ENCODE measurements around the gene TSPYL1.

The TSPYL1 gene

GRCh38 chr6:116253188-116253504 is 26.6 kb downstream of the TSPYL1 start:
- Histone ChIP-seq H3K9ac (ENCODE audit: low read depth in 1 of 2, low read length in 2 of 2) (peak overlapping the region; percentile 63 to 87), H3K27me3 (ENCODE audit: control insufficient read depth in 2 of 2, insufficient read depth in 2 of 2, low read length in 2 of 2) (no peaks in the 10 kb centered on the region), H3K4me1 (ENCODE audit: control insufficient read depth in 2 of 2, insufficient read depth in 2 of 2, low read length in 2 of 2) (peaks cover 19 to 25% of the 10 kb centered on the region in 2 donors), H3K9me3 (ENCODE audit: control insufficient read depth in 2 of 2, low read length in 2 of 2) (no peaks in the 10 kb centered on the region), H3K36me3 (ENCODE audit: control insufficient read depth in 2 of 2, insufficient read depth in 2 of 2, low read length in 2 of 2) (no peaks in the 10 kb centered on the region), H3K4me3 (ENCODE audit: low read length in 2 of 2) (peak overlapping the region; percentile 86 to 92), H3K27ac (ENCODE audit: low read depth in 2 of 2, low read length in 2 of 2) (peak overlapping the region in 1 of 2 donors; percentile 80)

DNA sequence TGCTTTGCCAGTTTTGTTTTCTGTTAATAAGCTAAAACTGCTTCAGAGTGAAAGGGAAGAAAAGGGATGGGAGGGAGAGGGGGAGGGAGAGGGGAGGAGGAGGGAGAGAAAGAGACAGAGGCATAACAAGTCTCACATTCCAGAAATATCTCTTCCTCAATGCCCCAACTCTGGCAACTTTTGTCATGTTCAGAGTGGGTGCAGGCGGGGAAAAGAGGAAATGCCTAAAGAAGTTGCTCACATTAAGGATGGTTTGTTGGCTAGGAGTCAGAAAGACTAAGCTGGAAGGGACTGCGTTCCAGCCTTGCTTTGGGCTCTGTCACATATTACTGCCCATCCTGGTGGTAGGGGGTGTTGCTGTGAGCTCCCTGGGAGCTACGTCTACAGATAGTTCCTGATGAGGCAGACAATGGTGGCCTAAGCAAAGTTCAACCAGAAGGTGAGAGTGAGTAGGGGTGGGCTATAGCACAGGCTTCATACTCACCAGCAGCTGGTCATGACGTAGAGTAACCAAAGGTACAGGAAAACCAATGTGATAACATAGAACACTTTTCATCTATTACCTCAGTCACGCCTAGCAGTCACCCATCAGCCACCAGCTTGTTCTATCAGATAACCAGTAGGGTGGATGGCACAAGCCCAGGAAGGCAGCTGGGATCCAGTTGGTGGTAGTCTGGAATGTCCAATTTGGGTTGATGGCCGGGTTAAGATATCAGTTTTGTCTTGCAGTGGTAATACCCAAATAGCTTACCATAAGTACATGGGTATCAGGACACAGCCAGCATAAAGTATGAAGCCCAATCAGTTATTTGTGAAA is 28.0 kb downstream of the TSPYL1 start:
- Histone ChIP-seq H3K9ac (ENCODE audit: low read depth in 1 of 2, low read length in 2 of 2) (no peak overlapping the region), H3K4me1 (ENCODE audit: control insufficient read depth in 2 of 2, insufficient read depth in 2 of 2, low read length in 2 of 2) (peaks cover 19 to 25% of the 10 kb centered on the region in 2 donors)

DNA sequence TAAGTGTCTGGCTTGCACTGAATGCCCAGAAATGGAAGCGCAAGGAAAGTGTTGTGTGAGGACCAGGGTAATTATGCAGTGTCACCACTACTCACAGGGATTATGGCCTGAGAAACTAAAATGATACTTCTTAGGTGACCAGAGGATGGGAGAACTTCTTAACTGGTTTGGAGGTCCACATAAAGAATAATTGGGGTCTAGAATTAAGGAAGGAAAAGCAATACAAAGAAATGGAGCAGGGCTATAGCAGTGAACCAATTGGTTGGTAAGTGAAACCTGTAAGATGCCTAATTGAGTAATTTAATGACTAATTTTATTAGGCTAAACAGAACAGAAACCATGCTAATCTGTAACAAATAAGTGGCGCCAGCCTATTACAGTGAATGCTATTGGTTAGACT is 31.2 kb downstream of the TSPYL1 start:
- no peak overlapping the region for H3K4me3 ChIP-seq (ENCODE audit: low read length in 2 of 2)
- no peak overlapping the region for H3K27ac ChIP-seq (ENCODE audit: low read depth in 2 of 2, low read length in 2 of 2)
- no peaks in the 10 kb centered on the region for H3K9me3 ChIP-seq (ENCODE audit: control insufficient read depth in 2 of 2, low read length in 2 of 2)
- no peaks in the 10 kb centered on the region for H3K27me3 ChIP-seq (ENCODE audit: control insufficient read depth in 2 of 2, insufficient read depth in 2 of 2, low read length in 2 of 2)
- H3K36me3 ChIP-seq (ENCODE audit: control insufficient read depth in 2 of 2, insufficient read depth in 2 of 2, low read length in 2 of 2) = peaks cover 0 to 3% of the 10 kb centered on the region in 2 donors
- no peak overlapping the region for H3K9ac ChIP-seq (ENCODE audit: low read depth in 1 of 2, low read length in 2 of 2)
- peaks cover 14 to 22% of the 10 kb centered on the region in 2 donors for H3K4me1 ChIP-seq (ENCODE audit: control insufficient read depth in 2 of 2, insufficient read depth in 2 of 2, low read length in 2 of 2)

More for the DNA sequence above, 28.0 kb downstream of the TSPYL1 start:
- Histone ChIP-seq H3K36me3 (ENCODE audit: control insufficient read depth in 2 of 2, insufficient read depth in 2 of 2, low read length in 2 of 2) (no peaks in the 10 kb centered on the region), H3K9me3 (ENCODE audit: control insufficient read depth in 2 of 2, low read length in 2 of 2) (no peaks in the 10 kb centered on the region), H3K27ac (ENCODE audit: low read depth in 2 of 2, low read length in 2 of 2) (no peak overlapping the region), H3K4me3 (ENCODE audit: low read length in 2 of 2) (peak overlapping the region in 1 of 2 donors; percentile 1), H3K27me3 (ENCODE audit: control insufficient read depth in 2 of 2, insufficient read depth in 2 of 2, low read length in 2 of 2) (no peaks in the 10 kb centered on the region)

DNA sequence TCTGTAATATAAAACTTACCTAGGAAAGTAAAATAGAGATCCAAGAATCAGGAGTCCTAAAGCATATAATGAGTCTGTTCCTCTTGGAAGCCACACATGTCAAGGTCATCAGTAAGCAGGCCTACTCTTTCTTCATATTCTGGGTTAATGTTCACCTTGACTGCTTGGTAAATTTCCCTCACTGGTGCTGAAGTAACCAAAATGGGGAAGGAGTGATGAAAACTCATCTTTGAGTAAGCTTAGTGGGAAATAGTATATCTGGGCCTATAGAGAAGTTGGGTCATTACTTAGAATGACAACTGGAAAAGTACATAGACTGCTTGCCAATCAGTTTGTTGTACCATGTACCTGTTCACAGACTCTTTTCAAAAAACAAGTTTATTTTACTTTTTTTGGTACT is 32.4 kb downstream of the TSPYL1 start:
- Histone ChIP-seq H3K4me1 (ENCODE audit: control insufficient read depth in 2 of 2, insufficient read depth in 2 of 2, low read length in 2 of 2) (peaks cover 7 to 15% of the 10 kb centered on the region in 2 donors), H3K9ac (ENCODE audit: low read depth in 1 of 2, low read length in 2 of 2) (no peak overlapping the region), H3K4me3 (ENCODE audit: low read length in 2 of 2) (no peak overlapping the region), H3K36me3 (ENCODE audit: control insufficient read depth in 2 of 2, insufficient read depth in 2 of 2, low read length in 2 of 2) (peaks cover 0 to 3% of the 10 kb centered on the region in 2 donors), H3K27ac (ENCODE audit: low read depth in 2 of 2, low read length in 2 of 2) (no peak overlapping the region), H3K27me3 (ENCODE audit: control insufficient read depth in 2 of 2, insufficient read depth in 2 of 2, low read length in 2 of 2) (no peaks in the 10 kb centered on the region), H3K9me3 (ENCODE audit: control insufficient read depth in 2 of 2, low read length in 2 of 2) (no peaks in the 10 kb centered on the region)

DNA sequence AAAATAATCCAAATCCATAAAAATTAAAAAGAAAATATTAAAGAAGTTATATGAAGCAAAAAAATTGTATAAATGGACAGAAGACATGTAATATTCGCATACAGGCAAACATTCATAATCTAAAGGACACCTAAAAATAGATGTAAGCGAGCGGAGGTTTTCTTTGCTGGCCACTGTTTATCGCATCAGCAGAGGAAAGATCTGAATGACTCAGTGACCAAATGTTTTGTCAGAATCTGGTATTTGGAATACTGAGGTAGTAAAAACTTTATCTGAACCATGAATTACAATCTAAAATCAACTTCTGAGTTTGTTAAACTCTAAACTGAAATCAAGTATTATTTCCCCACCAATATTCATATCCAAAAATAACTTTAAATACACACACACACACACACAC is 33.6 kb downstream of the TSPYL1 start:
- no peak overlapping the region for H3K4me3 ChIP-seq (ENCODE audit: low read length in 2 of 2)
- H3K9ac ChIP-seq (ENCODE audit: low read depth in 1 of 2, low read length in 2 of 2) = no peak overlapping the region
- no peaks in the 10 kb centered on the region for H3K9me3 ChIP-seq (ENCODE audit: control insufficient read depth in 2 of 2, low read length in 2 of 2)
- H3K27ac ChIP-seq (ENCODE audit: low read depth in 2 of 2, low read length in 2 of 2) = no peak overlapping the region
- peaks cover 4 to 8% of the 10 kb centered on the region in 2 donors for H3K4me1 ChIP-seq (ENCODE audit: control insufficient read depth in 2 of 2, insufficient read depth in 2 of 2, low read length in 2 of 2)
- no peaks in the 10 kb centered on the region for H3K27me3 ChIP-seq (ENCODE audit: control insufficient read depth in 2 of 2, insufficient read depth in 2 of 2, low read length in 2 of 2)
- H3K36me3 ChIP-seq (ENCODE audit: control insufficient read depth in 2 of 2, insufficient read depth in 2 of 2, low read length in 2 of 2) = peaks cover 0 to 3% of the 10 kb centered on the region in 2 donors

DNA sequence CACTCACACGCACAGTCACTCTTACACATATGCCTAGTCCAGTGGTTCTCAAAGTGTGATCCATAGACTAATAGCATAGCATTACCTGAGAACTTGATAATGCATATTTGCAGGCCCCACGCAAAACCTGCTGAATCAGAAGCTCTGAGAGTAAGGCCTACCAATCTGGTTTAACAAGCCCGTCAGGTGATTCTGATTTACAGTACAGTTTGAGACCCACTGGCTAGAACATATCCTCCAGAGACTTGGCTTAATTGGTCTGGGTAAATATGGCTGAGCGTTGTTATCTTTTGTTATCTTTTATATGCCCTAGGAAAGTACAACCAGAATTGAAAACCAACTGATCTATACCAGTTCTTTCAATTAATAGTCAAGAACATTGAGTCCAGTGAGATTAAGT is 35.4 kb downstream of the TSPYL1 start:
- H3K4me1 ChIP-seq (ENCODE audit: control insufficient read depth in 2 of 2, insufficient read depth in 2 of 2, low read length in 2 of 2) = no peaks in the 10 kb centered on the region
- H3K36me3 ChIP-seq (ENCODE audit: control insufficient read depth in 2 of 2, insufficient read depth in 2 of 2, low read length in 2 of 2) = peaks cover 0 to 6% of the 10 kb centered on the region in 2 donors
- H3K9me3 ChIP-seq (ENCODE audit: control insufficient read depth in 2 of 2, low read length in 2 of 2) = no peaks in the 10 kb centered on the region
- no peak overlapping the region for H3K27ac ChIP-seq (ENCODE audit: low read depth in 2 of 2, low read length in 2 of 2)
- H3K9ac ChIP-seq (ENCODE audit: low read depth in 1 of 2, low read length in 2 of 2) = no peak overlapping the region
- no peaks in the 10 kb centered on the region for H3K27me3 ChIP-seq (ENCODE audit: control insufficient read depth in 2 of 2, insufficient read depth in 2 of 2, low read length in 2 of 2)
- no peak overlapping the region for H3K4me3 ChIP-seq (ENCODE audit: low read length in 2 of 2)

GRCh38 chr6:116239856-116240255 is 39.9 kb downstream of the TSPYL1 start:
- Histone ChIP-seq H3K9me3 (ENCODE audit: control insufficient read depth in 2 of 2, low read length in 2 of 2) (no peaks in the 10 kb centered on the region), H3K36me3 (ENCODE audit: control insufficient read depth in 2 of 2, insufficient read depth in 2 of 2, low read length in 2 of 2) (peaks cover 8 to 16% of the 10 kb centered on the region in 2 donors), H3K4me1 (ENCODE audit: control insufficient read depth in 2 of 2, insufficient read depth in 2 of 2, low read length in 2 of 2) (no peaks in the 10 kb centered on the region), H3K27me3 (ENCODE audit: control insufficient read depth in 2 of 2, insufficient read depth in 2 of 2, low read length in 2 of 2) (no peaks in the 10 kb centered on the region), H3K9ac (ENCODE audit: low read depth in 1 of 2, low read length in 2 of 2) (no peak overlapping the region), H3K27ac (ENCODE audit: low read depth in 2 of 2, low read length in 2 of 2) (no peak overlapping the region), H3K4me3 (ENCODE audit: low read length in 2 of 2) (no peak overlapping the region)

- H3K4me3 ChIP-seq (ENCODE audit: low read length in 2 of 2) = no peak overlapping the region
- no peak overlapping the region for H3K9ac ChIP-seq (ENCODE audit: low read depth in 1 of 2, low read length in 2 of 2)
- no peaks in the 10 kb centered on the region for H3K4me1 ChIP-seq (ENCODE audit: control insufficient read depth in 2 of 2, insufficient read depth in 2 of 2, low read length in 2 of 2)
- no peaks in the 10 kb centered on the region for H3K27me3 ChIP-seq (ENCODE audit: control insufficient read depth in 2 of 2, insufficient read depth in 2 of 2, low read length in 2 of 2)
- H3K9me3 ChIP-seq (ENCODE audit: control insufficient read depth in 2 of 2, low read length in 2 of 2) = no peaks in the 10 kb centered on the region
- no peak overlapping the region for H3K27ac ChIP-seq (ENCODE audit: low read depth in 2 of 2, low read length in 2 of 2)
- H3K36me3 ChIP-seq (ENCODE audit: control insufficient read depth in 2 of 2, insufficient read depth in 2 of 2, low read length in 2 of 2) = peaks cover 8 to 16% of the 10 kb centered on the region in 2 donors
Observed at GRCh38 chr6:116239256-116239655, 40.5 kb downstream of the TSPYL1 start.

DNA sequence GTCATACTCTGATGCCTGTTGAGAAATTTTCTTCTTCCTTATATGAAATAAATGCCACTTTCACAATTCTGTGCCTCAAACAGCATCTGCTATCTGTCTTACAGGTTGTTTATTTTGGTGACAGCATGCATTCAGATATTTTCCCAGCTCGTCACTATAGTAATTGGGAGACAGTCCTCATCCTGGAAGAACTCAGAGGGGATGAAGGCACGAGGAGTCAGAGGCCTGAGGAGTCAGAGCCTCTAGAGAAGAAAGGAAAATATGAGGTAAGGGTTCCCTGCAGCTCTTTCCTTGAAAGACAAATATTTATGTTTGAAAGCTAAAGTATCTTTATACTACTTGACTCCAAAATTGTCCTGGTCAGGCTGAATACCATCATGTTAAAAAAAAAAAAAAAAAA is 41.6 kb downstream of the TSPYL1 start:
- H3K27ac ChIP-seq (ENCODE audit: low read depth in 2 of 2, low read length in 2 of 2) = no peak overlapping the region
- H3K9ac ChIP-seq (ENCODE audit: low read depth in 1 of 2, low read length in 2 of 2) = no peak overlapping the region

GRCh38 chr6:116234689-116235088 is 45.0 kb downstream of the TSPYL1 start:
- no peak overlapping the region for H3K4me3 ChIP-seq (ENCODE audit: low read length in 2 of 2)
- H3K27me3 ChIP-seq (ENCODE audit: control insufficient read depth in 2 of 2, insufficient read depth in 2 of 2, low read length in 2 of 2) = no peaks in the 10 kb centered on the region
- H3K9ac ChIP-seq (ENCODE audit: low read depth in 1 of 2, low read length in 2 of 2) = no peak overlapping the region
- H3K36me3 ChIP-seq (ENCODE audit: control insufficient read depth in 2 of 2, insufficient read depth in 2 of 2, low read length in 2 of 2) = peaks cover 8 to 15% of the 10 kb centered on the region in 2 donors
- H3K4me1 ChIP-seq (ENCODE audit: control insufficient read depth in 2 of 2, insufficient read depth in 2 of 2, low read length in 2 of 2) = no peaks in the 10 kb centered on the region
- H3K27ac ChIP-seq (ENCODE audit: low read depth in 2 of 2, low read length in 2 of 2) = no peak overlapping the region
- H3K9me3 ChIP-seq (ENCODE audit: control insufficient read depth in 2 of 2, low read length in 2 of 2) = no peaks in the 10 kb centered on the region

More for the DNA sequence above, 41.6 kb downstream of the TSPYL1 start:
- H3K4me1 ChIP-seq (ENCODE audit: control insufficient read depth in 2 of 2, insufficient read depth in 2 of 2, low read length in 2 of 2) = no peaks in the 10 kb centered on the region
- no peak overlapping the region for H3K4me3 ChIP-seq (ENCODE audit: low read length in 2 of 2)
- no peaks in the 10 kb centered on the region for H3K9me3 ChIP-seq (ENCODE audit: control insufficient read depth in 2 of 2, low read length in 2 of 2)
- peaks cover 8 to 13% of the 10 kb centered on the region in 2 donors for H3K36me3 ChIP-seq (ENCODE audit: control insufficient read depth in 2 of 2, insufficient read depth in 2 of 2, low read length in 2 of 2)
- H3K27me3 ChIP-seq (ENCODE audit: control insufficient read depth in 2 of 2, insufficient read depth in 2 of 2, low read length in 2 of 2) = no peaks in the 10 kb centered on the region

Measured in mucosa of rectum (tissue), 2 donors.